ENCODE data around the gene KIF18A. TPM values are rescaled to one million over a fixed set of nuclear protein-coding genes. Genes with fewer than 3 reads are reported as not detected.

Gene KIF18A
- total and polyA plus RNA-seq, 9 of the 15 experiments (the other 6 are each of a cell fraction or from before 2014, with no cell fraction given): 15.1 to 36.1 (median 24.3) TPM

- TF ChIP-seq ELK3 (CRISPR knock-in tag; IDR thresholded peaks at IDR 0.05) (no peak), ZNF277 (CRISPR knock-in tag; IDR thresholded peaks at IDR 0.05; ENCODE audit: borderline replicate concordance) (no peak), ZNF280A (IDR thresholded peaks at IDR 0.05; ENCODE audit: low read depth, partially characterized antibody) (no peak), ZBTB8A (IDR thresholded peaks at IDR 0.05; ENCODE audit: partially characterized antibody) (no peak), NFATC3 (IDR thresholded peaks at IDR 0.05) (peak; percentile 76; the same call in 1 of the 2 replicates), BCL6 (CRISPR knock-in tag; IDR thresholded peaks at IDR 0.05) (no peak), MED1 (CRISPR knock-in tag; IDR thresholded peaks at IDR 0.05; ENCODE audit: borderline replicate concordance) (no peak), MYNN (IDR thresholded peaks at IDR 0.05) (no peak), MYNN (CRISPR knock-in tag; IDR thresholded peaks at IDR 0.05) (no peak), XRCC3 (IDR thresholded peaks at IDR 0.05) (no peak), FOXP4 (CRISPR knock-in tag; IDR thresholded peaks at IDR 0.05; ENCODE audit: borderline replicate concordance) (no peak), SUPT5H (IDR thresholded peaks at IDR 0.05) (peak; percentile 86), POLR2AphosphoS2 (IDR thresholded peaks at IDR 0.05; ENCODE audit: low read length) (no peak), TSHZ1 (CRISPR knock-in tag; IDR thresholded peaks at IDR 0.05) (no peak)
These were observed 2.3 kb upstream of the KIF18A start (continued) for GRCh38 chr11:28110108-28110820.

Data from K562 (cell line).